Karpas-422 (cell line): Measurements from ENCODE around the gene RRAS2. TPM values are rescaled to one million over a fixed set of nuclear protein-coding genes. Genes with fewer than 3 reads are reported as not detected.

ENCODE experiments used
- DNase-seq: peaks from one replicate; pipeline ENCODE4 v3.0.0-alpha.2; 2015
- H2AFZ ChIP-seq: fragments of 200-600 bp; sonication (generic); 2 replicates; pipeline ENCODE4 v1.6.1; 2014; ENCODE audit warnings: antibody characterized with exemption, low read length, mixed read lengths
- H3K27ac ChIP-seq: fragments of 200-600 bp; sonication (generic); 2 replicates; pipeline ENCODE4 v1.5.1; 2014; ENCODE audit warnings: mild to moderate bottlenecking, low read length, moderate library complexity
- H3K27me3 ChIP-seq: fragments of 200-600 bp; sonication (generic); 2 replicates; pipeline ENCODE4 v1.6.1; 2014; ENCODE audit warnings: low read length, mixed read lengths
- H3K36me3 ChIP-seq: fragments of 200-600 bp; sonication (generic); 2 replicates; pipeline ENCODE4 v1.6.1; 2014; ENCODE audit warnings: low read length, mixed read lengths; ENCODE audit not compliant: insufficient read depth
- H3K4me1 ChIP-seq: fragments of 200-600 bp; sonication (generic); 2 replicates; pipeline ENCODE4 v1.6.1; 2014; ENCODE audit warnings: mild to moderate bottlenecking, low read length, mixed read lengths
- H3K4me2 ChIP-seq: fragments of 200-600 bp; sonication (generic); 2 replicates; pipeline ENCODE4 v1.6.1; 2014; ENCODE audit warnings: low read length, low read depth, mild to moderate bottlenecking; ENCODE audit not compliant: poor library complexity, severe bottlenecking
- H3K4me3 ChIP-seq: fragments of 200-600 bp; sonication (generic); 2 replicates; pipeline ENCODE4 v1.5.1; 2014; ENCODE audit warnings: mild to moderate bottlenecking, antibody characterized with exemption, low read length, mixed read lengths
- H3K79me2 ChIP-seq: fragments of 200-600 bp; sonication (generic); 2 replicates; pipeline ENCODE4 v1.6.1; 2014; ENCODE audit warnings: mild to moderate bottlenecking, low read length, mixed read lengths
- H3K9ac ChIP-seq: fragments of 200-600 bp; sonication (generic); 2 replicates; pipeline ENCODE4 v1.6.0; 2014; ENCODE audit warnings: low read length
- H3K9me2 ChIP-seq: fragments of 200-600 bp; sonication (generic), shearing (Covaris generic); replicated peaks from 2 replicates; pipeline ENCODE4 v1.6.0; 2014; ENCODE audit warnings: mild to moderate bottlenecking, low read length, moderate library complexity; ENCODE audit not compliant: insufficient read depth
- H3K9me3 ChIP-seq: fragments of 300-700, 200-600 bp; sonication (generic); 2 replicates; pipeline ENCODE4 v1.6.1; 2014; ENCODE audit warnings: low read length, mixed read lengths
- H4K20me1 ChIP-seq: fragments of 200-600 bp; sonication (generic); 2 replicates; pipeline ENCODE4 v1.6.1; 2014; ENCODE audit warnings: mild to moderate bottlenecking, antibody characterized with exemption, low read length, low read depth; ENCODE audit not compliant: insufficient read depth
- total RNA-seq: library from RNA; depleted of rRNA; stranded (reverse); fragments of >200 nt; shearing (Covaris generic); gene quantifications from 2 replicates; pipeline ENCODE4 v1.2.3, GENCODE V29; 2014; ENCODE audit warnings: low replicate concordance

Gene RRAS2
- total RNA-seq, 1 experiment from 2014 or later, result 2.5 TPM

DNA sequence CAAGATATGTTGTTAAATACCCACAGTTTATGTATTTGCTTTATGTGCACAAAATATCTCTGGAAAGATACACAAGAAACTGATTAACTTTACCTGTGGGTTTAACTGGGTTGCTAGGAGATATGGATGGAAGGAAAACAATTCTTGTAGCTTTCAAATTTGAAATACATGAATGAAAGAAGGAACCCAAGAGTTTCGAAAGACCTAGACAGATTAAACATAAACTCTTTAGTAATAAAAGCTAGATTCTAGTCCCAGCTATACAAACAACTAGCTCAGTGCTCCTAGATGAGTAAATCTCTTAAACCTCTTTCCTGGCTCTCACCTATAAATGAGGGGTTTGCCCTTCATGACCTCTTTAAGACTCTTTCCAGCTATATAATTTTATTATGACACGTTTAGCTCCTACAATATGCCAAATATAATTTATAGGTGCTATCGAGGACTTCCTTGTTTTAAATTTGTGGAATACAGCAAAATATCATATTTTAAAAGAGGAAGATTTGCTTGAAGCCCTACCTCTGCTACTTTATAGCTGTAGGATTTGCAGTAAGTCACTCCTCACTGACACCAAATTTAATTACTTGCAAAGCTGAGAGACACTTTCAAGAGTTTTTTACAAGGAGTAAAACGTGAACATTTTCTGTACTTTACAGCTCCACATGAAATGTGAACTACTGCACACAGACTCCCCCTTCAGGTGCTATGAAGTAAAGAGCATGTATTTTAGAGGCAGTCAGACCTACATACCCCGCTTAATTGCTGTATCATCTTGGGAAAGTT lies 50.7 kb downstream of the RRAS2 start:
- Histone ChIP-seq H2AFZ (no peak overlapping the region), H3K27ac (no peak overlapping the region), H4K20me1 (no peaks in the 10 kb centered on the region), H3K36me3 (no peaks in the 10 kb centered on the region), H3K9me2 (no peaks in the 10 kb centered on the region), H3K4me1 (no peaks in the 10 kb centered on the region), H3K4me3 (no peak overlapping the region), H3K9ac (no peak overlapping the region), H3K4me2 (no peak overlapping the region), H3K27me3 (no peaks in the 10 kb centered on the region), H3K79me2 (no peaks in the 10 kb centered on the region), H3K9me3 (no peaks in the 10 kb centered on the region)
- peak; percentile 66 for DNase-seq

DNA sequence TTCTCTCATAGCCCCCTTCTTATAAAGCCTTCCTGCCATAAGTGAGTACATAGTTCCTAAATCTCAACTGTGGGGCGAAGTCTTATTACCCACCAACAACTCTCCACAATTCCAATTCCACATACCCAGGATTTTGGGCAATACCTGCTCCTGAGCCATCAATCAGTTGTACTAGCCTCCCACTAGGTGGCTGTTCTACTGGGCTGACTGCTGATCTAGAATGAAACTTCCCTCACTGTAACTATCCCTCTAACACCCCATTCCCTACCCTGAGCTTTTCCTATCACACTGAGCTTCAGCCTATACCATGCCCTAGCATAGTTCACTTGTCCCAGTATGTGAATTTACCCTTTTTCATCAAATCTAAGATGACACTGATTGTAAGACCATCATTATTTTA lies 52.5 kb downstream of the RRAS2 start:
- no peaks in the 10 kb centered on the region for H3K36me3 ChIP-seq
- H3K79me2 ChIP-seq, result no peaks in the 10 kb centered on the region
- no peaks in the 10 kb centered on the region for H3K4me1 ChIP-seq

DNA sequence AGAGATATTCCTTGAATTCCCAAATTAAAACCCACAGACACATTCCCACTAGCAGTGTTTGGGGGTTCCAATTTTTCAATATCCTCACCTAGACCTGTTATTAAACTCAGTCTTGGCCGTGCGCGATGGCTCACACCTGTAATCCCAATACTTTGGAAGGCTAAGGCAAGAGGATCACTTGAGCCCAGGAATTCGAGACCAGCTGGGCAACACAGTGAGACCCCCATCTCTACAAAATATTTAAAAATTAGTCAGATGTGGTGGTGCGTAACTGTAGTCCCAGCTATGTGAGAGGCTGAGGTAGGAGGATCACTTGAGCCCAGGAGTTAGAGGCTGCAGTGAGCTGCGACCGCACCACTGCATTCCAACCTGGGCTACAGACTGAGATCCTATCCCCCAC lies 53.3 kb downstream of the RRAS2 start:
- H3K4me1 ChIP-seq, result no peaks in the 10 kb centered on the region
- no peak for DNase-seq
- no peak overlapping the region for H3K4me2 ChIP-seq
- no peaks in the 10 kb centered on the region for H3K27me3 ChIP-seq
- no peak overlapping the region for H3K9ac ChIP-seq
- H3K79me2 ChIP-seq, result no peaks in the 10 kb centered on the region
- H3K27ac ChIP-seq, result no peak overlapping the region
- H3K9me2 ChIP-seq, result no peaks in the 10 kb centered on the region
- H3K36me3 ChIP-seq, result no peaks in the 10 kb centered on the region
- H3K4me3 ChIP-seq, result no peak overlapping the region
- H3K9me3 ChIP-seq, result no peaks in the 10 kb centered on the region
- no peaks in the 10 kb centered on the region for H4K20me1 ChIP-seq
- no peak overlapping the region for H2AFZ ChIP-seq

More for the DNA sequence above, 52.5 kb downstream of the RRAS2 start:
- Histone ChIP-seq H3K9ac (no peak overlapping the region), H3K4me3 (no peak overlapping the region), H3K9me2 (no peaks in the 10 kb centered on the region), H3K9me3 (no peaks in the 10 kb centered on the region), H3K4me2 (no peak overlapping the region), H4K20me1 (no peaks in the 10 kb centered on the region), H3K27ac (no peak overlapping the region), H3K27me3 (no peaks in the 10 kb centered on the region), H2AFZ (no peak overlapping the region)
- DNase-seq, result no peak

DNA sequence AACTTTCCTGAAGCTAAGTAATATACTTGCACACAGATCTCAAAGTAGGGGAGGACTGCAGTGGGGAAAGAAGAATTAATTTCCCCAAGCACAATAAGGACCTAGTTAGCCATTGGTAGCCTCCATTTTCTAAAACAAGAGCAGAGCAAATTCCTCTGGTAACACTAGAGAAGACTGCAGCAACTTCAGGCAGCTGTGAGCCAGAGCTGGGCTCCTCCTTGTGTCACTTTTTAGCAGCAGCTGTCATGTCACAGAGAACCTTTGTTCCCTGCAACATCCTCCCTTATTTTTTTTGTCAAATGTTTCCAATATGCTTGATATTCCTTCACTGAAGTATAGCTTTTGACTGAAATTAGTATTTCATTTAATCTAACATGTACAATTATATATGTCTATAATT lies 54.4 kb downstream of the RRAS2 start:
- Histone ChIP-seq H3K79me2 (no peaks in the 10 kb centered on the region), H3K9ac (no peak overlapping the region), H3K36me3 (no peaks in the 10 kb centered on the region), H2AFZ (no peak overlapping the region), H3K4me3 (no peak overlapping the region), H3K27me3 (no peaks in the 10 kb centered on the region), H3K9me2 (no peaks in the 10 kb centered on the region), H3K9me3 (no peaks in the 10 kb centered on the region), H3K27ac (no peak overlapping the region), H4K20me1 (no peaks in the 10 kb centered on the region), H3K4me1 (no peaks in the 10 kb centered on the region), H3K4me2 (no peak overlapping the region)
- no peak for DNase-seq

DNA sequence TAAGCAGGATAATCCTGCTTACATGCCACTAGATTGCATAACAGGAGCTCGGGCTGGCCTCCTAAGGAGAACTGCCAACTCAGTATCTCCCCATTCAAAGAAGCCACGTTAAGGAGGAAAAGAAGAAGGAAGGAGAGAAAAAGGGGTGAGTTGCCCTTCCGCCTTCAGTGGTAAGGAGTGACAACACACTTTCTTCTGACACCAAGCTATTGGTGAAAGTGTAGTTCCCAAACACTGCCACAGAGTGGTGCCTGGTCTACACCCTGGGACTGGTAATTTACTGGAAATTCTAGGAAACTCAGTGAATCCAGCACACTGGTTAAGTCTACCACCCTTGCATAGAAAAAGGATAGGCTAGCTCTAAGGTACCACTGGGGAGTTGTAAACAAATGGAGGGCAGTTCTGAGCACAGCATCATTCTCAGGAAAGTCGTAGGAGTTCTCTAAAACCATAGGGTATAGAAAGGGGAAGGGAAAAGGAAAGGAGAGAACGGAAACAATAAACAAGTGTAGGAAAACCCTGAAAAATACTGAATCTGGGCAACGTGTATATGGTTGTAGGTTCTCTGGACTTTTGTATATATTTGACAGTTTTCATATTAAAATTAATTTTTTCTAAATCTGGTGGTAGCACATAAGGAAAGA lies 58.2 kb downstream of the RRAS2 start:
- H3K27me3 ChIP-seq, result no peaks in the 10 kb centered on the region
- no peaks in the 10 kb centered on the region for H3K4me1 ChIP-seq
- DNase-seq, result peak; percentile 68
- H2AFZ ChIP-seq, result no peak overlapping the region
- H3K4me3 ChIP-seq, result no peak overlapping the region
- H3K9ac ChIP-seq, result no peak overlapping the region
- H3K4me2 ChIP-seq, result no peak overlapping the region
- no peaks in the 10 kb centered on the region for H3K36me3 ChIP-seq
- H4K20me1 ChIP-seq, result no peaks in the 10 kb centered on the region
- H3K9me3 ChIP-seq, result no peaks in the 10 kb centered on the region
- no peak overlapping the region for H3K27ac ChIP-seq
- H3K79me2 ChIP-seq, result no peaks in the 10 kb centered on the region
- no peaks in the 10 kb centered on the region for H3K9me2 ChIP-seq

DNA sequence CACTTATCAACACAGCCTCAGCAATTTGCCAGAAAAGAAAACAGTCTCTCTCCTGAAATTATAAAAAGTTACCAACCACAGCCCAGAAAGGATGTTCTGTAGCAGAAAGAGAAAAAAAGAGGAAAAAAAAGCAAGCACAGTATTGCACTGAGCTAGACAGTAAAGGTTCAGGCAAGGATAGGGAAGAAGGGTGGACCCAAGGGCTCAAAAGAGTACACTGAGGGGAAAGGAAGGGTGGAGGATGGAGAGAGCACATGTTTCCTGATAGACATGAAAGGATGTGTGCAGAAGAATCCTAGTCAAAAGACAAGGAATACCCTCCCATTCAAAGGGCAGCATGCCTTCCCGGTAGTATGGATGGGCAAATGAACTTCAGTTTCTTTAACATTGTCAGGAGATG lies 59.1 kb downstream of the RRAS2 start:
- no peak for DNase-seq
- no peaks in the 10 kb centered on the region for H3K4me1 ChIP-seq
- no peak overlapping the region for H3K4me2 ChIP-seq
- H3K9ac ChIP-seq, result no peak overlapping the region
- no peak overlapping the region for H3K4me3 ChIP-seq
- no peak overlapping the region for H2AFZ ChIP-seq
- no peaks in the 10 kb centered on the region for H3K36me3 ChIP-seq
- no peaks in the 10 kb centered on the region for H3K27me3 ChIP-seq
- H4K20me1 ChIP-seq, result no peaks in the 10 kb centered on the region
- H3K79me2 ChIP-seq, result no peaks in the 10 kb centered on the region
- H3K9me2 ChIP-seq, result no peaks in the 10 kb centered on the region
- no peak overlapping the region for H3K27ac ChIP-seq
- H3K9me3 ChIP-seq, result no peaks in the 10 kb centered on the region

DNA sequence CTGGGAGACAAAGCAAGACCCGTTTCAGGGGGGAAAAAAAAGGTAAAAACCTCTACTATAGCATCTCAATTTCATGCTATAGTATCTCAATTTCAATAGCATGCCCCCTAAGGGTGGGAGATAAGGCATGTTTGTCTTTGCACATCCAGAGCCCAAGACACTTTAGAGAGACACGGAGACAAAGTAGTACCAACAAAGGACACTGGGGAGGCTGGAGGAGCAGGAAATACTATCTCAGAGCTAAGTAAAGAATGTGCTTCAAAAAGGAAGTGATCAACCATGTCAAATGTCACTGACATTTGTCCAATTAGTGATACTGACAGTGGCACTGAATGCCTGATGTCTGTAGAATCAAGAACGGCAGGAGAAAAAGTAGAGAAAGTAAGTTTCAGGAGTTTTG lies 68.6 kb downstream of the RRAS2 start:
- Histone ChIP-seq H3K36me3 (no peaks in the 10 kb centered on the region), H3K27ac (no peak overlapping the region), H3K79me2 (no peaks in the 10 kb centered on the region), H3K27me3 (no peaks in the 10 kb centered on the region), H3K9me3 (no peaks in the 10 kb centered on the region), H3K4me1 (no peaks in the 10 kb centered on the region), H3K9ac (no peak overlapping the region), H3K4me2 (no peak overlapping the region), H4K20me1 (no peaks in the 10 kb centered on the region), H3K9me2 (no peaks in the 10 kb centered on the region), H3K4me3 (no peak overlapping the region), H2AFZ (no peak overlapping the region)
- DNase-seq, result no peak

DNA sequence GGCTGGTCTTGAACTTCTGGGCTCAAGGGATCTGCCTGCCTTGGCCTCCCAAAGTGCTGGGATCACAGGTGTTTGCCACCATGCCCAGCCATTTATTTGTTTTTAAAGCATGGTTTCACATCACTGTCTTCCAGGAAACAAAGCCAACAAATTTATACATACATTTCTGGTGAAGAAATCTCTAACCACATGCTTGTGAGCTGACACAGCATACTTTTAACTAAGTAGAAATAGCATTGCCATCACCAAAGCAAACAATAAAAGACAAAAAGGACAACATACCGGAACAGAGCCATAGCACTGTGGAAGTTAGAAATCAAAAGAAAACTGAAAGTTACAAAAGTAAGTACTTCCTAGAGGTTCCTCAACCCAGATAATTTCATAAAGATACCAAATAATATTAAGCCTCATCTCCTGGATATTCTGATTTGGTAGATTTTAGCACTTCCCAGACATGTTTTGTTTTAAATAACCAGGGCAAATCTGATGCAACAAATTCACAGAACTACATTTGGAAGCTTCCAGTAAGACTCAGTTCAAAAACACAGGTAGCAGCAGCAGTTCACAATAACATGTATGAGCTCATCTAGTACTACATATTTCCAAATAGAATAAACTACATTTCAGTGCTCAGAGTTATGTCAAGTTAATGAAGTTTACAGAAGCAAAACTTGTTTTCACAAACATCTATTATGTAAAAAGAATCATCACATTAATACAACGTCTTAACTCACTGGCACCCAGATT lies 70.6 kb downstream of the RRAS2 start:
- H4K20me1 ChIP-seq, result no peaks in the 10 kb centered on the region
- no peak overlapping the region for H3K4me2 ChIP-seq
- no peak overlapping the region for H2AFZ ChIP-seq
- no peak for DNase-seq
- H3K9ac ChIP-seq, result no peak overlapping the region
- no peaks in the 10 kb centered on the region for H3K9me2 ChIP-seq
- no peaks in the 10 kb centered on the region for H3K79me2 ChIP-seq
- no peaks in the 10 kb centered on the region for H3K36me3 ChIP-seq
- H3K27ac ChIP-seq, result no peak overlapping the region
- H3K27me3 ChIP-seq, result no peaks in the 10 kb centered on the region
- H3K9me3 ChIP-seq, result no peaks in the 10 kb centered on the region
- no peak overlapping the region for H3K4me3 ChIP-seq
- H3K4me1 ChIP-seq, result no peaks in the 10 kb centered on the region
